ENCODE data around the gene FIGN.

Gene FIGN

GRCh38 chr2:163610817-163611556 lies 124.8 kb downstream of the FIGN start:
- Mint-ChIP-seq H3K4me1 (no peaks in the 10 kb centered on the region), H3K9me3 (peaks cover 5% of the 10 kb centered on the region), H3K4me3 (no peak overlapping the region), H3K27ac (no peak overlapping the region), H3K27me3 (no peaks in the 10 kb centered on the region), H3K36me3 (no peaks in the 10 kb centered on the region)
- DNase-seq: no peak
- CTCF ChIA-PET: no interaction called here

GRCh38 chr2:163607630-163608029 lies 128.2 kb downstream of the FIGN start:
- H3K9me3 Mint-ChIP-seq: peaks cover 5% of the 10 kb centered on the region
- CTCF ChIA-PET: no interaction called here
- H3K27ac Mint-ChIP-seq: no peak overlapping the region
- no peaks in the 10 kb centered on the region for H3K36me3 Mint-ChIP-seq
- H3K27me3 Mint-ChIP-seq: no peaks in the 10 kb centered on the region
- H3K4me1 Mint-ChIP-seq: no peaks in the 10 kb centered on the region
- H3K4me3 Mint-ChIP-seq: no peak overlapping the region
- DNase-seq: no peak

- H3K27ac Mint-ChIP-seq: no peak overlapping the region
- H3K27me3 Mint-ChIP-seq: no peaks in the 10 kb centered on the region
- no peaks in the 10 kb centered on the region for H3K36me3 Mint-ChIP-seq
- H3K9me3 Mint-ChIP-seq: peaks cover 5% of the 10 kb centered on the region
- H3K4me3 Mint-ChIP-seq: no peak overlapping the region
- CTCF ChIA-PET: no interaction called here
- H3K4me1 Mint-ChIP-seq: no peaks in the 10 kb centered on the region
- no peak for DNase-seq
These were observed 128.9 kb downstream of the FIGN start for GRCh38 chr2:163606878-163607277.

- CTCF ChIA-PET: no interaction called here
- Mint-ChIP-seq H3K4me1 (no peaks in the 10 kb centered on the region), H3K36me3 (no peaks in the 10 kb centered on the region), H3K9me3 (peaks cover 2% of the 10 kb centered on the region), H3K4me3 (no peak overlapping the region), H3K27ac (no peak overlapping the region), H3K27me3 (no peaks in the 10 kb centered on the region)
- no peak for DNase-seq
These were observed 130.0 kb downstream of the FIGN start for GRCh38 chr2:163605779-163606178.

GRCh38 chr2:163604941-163605555 lies 130.8 kb downstream of the FIGN start:
- H3K4me3 Mint-ChIP-seq: no peak overlapping the region
- CTCF ChIA-PET: no interaction called here
- H3K27ac Mint-ChIP-seq: no peak overlapping the region
- no peak for DNase-seq
- H3K27me3 Mint-ChIP-seq: no peaks in the 10 kb centered on the region
- no peaks in the 10 kb centered on the region for H3K36me3 Mint-ChIP-seq
- peaks cover under 1% of the 10 kb centered on the region for H3K9me3 Mint-ChIP-seq
- H3K4me1 Mint-ChIP-seq: no peaks in the 10 kb centered on the region

- no peaks in the 10 kb centered on the region for H3K4me1 Mint-ChIP-seq
- DNase-seq: no peak
- H3K36me3 Mint-ChIP-seq: no peaks in the 10 kb centered on the region
- no peaks in the 10 kb centered on the region for H3K9me3 Mint-ChIP-seq
- H3K4me3 Mint-ChIP-seq: no peak overlapping the region
- no peak overlapping the region for H3K27ac Mint-ChIP-seq
- CTCF ChIA-PET: interaction anchor here (1.5 kb wide), 1 partner anchor 10 kb away, joined by 3 read pairs; no protein-coding TSS in a partner anchor
- no peaks in the 10 kb centered on the region for H3K27me3 Mint-ChIP-seq
These were observed 133.6 kb downstream of the FIGN start for GRCh38 chr2:163602196-163602595.

GRCh38 chr2:163601377-163601776 lies 134.4 kb downstream of the FIGN start:
- Mint-ChIP-seq H3K36me3 (no peaks in the 10 kb centered on the region), H3K4me3 (no peak overlapping the region), H3K27me3 (no peaks in the 10 kb centered on the region), H3K27ac (no peak overlapping the region), H3K4me1 (no peaks in the 10 kb centered on the region), H3K9me3 (no peaks in the 10 kb centered on the region)
- CTCF ChIA-PET: no interaction called here
- no peak for DNase-seq

GRCh38 chr2:163600801-163601200 lies 135.0 kb downstream of the FIGN start:
- Mint-ChIP-seq H3K36me3 (no peaks in the 10 kb centered on the region), H3K4me1 (no peaks in the 10 kb centered on the region), H3K4me3 (no peak overlapping the region), H3K27me3 (no peaks in the 10 kb centered on the region), H3K27ac (no peak overlapping the region), H3K9me3 (no peaks in the 10 kb centered on the region)
- DNase-seq: no peak
- CTCF ChIA-PET: no interaction called here

GRCh38 chr2:163595028-163595427 lies 140.8 kb downstream of the FIGN start:
- no peak overlapping the region for H3K4me3 Mint-ChIP-seq
- CTCF ChIA-PET: no interaction called here

GRCh38 chr2:163594497-163594896 lies 141.3 kb downstream of the FIGN start:
- H3K9me3 Mint-ChIP-seq: no peaks in the 10 kb centered on the region
- DNase-seq: no peak
- H3K36me3 Mint-ChIP-seq: no peaks in the 10 kb centered on the region
- H3K4me1 Mint-ChIP-seq: no peaks in the 10 kb centered on the region
- H3K27me3 Mint-ChIP-seq: no peaks in the 10 kb centered on the region
- H3K27ac Mint-ChIP-seq: no peak overlapping the region
- H3K4me3 Mint-ChIP-seq: no peak overlapping the region
- CTCF ChIA-PET: no interaction called here

More at GRCh38 chr2:163595028-163595427, 140.8 kb downstream of the FIGN start:
- Mint-ChIP-seq H3K36me3 (no peaks in the 10 kb centered on the region), H3K27me3 (no peaks in the 10 kb centered on the region), H3K4me1 (no peaks in the 10 kb centered on the region), H3K27ac (no peak overlapping the region), H3K9me3 (no peaks in the 10 kb centered on the region)
- no peak for DNase-seq

- no peak for DNase-seq
- Mint-ChIP-seq H3K4me3 (no peak overlapping the region), H3K9me3 (no peaks in the 10 kb centered on the region), H3K27me3 (no peaks in the 10 kb centered on the region), H3K27ac (no peak overlapping the region), H3K36me3 (no peaks in the 10 kb centered on the region), H3K4me1 (no peaks in the 10 kb centered on the region)
- CTCF ChIA-PET: no interaction called here
These were observed 141.8 kb downstream of the FIGN start for GRCh38 chr2:163593982-163594381.

GRCh38 chr2:163592954-163593622 lies 142.7 kb downstream of the FIGN start:
- no peak for DNase-seq
- no peaks in the 10 kb centered on the region for H3K4me1 Mint-ChIP-seq
- CTCF ChIA-PET: interaction anchor here (1.6 kb wide), 1 partner anchor 9 kb away, joined by 3 read pairs; no protein-coding TSS in a partner anchor
- H3K27ac Mint-ChIP-seq: no peak overlapping the region
- H3K9me3 Mint-ChIP-seq: no peaks in the 10 kb centered on the region
- H3K36me3 Mint-ChIP-seq: no peaks in the 10 kb centered on the region
- H3K4me3 Mint-ChIP-seq: no peak overlapping the region
- H3K27me3 Mint-ChIP-seq: no peaks in the 10 kb centered on the region

- H3K4me1 Mint-ChIP-seq: no peaks in the 10 kb centered on the region
- no peaks in the 10 kb centered on the region for H3K36me3 Mint-ChIP-seq
- DNase-seq: no peak
- H3K4me3 Mint-ChIP-seq: no peak overlapping the region
- H3K27me3 Mint-ChIP-seq: no peaks in the 10 kb centered on the region
- H3K9me3 Mint-ChIP-seq: no peaks in the 10 kb centered on the region
- no peak overlapping the region for H3K27ac Mint-ChIP-seq
- CTCF ChIA-PET: interaction anchor here (1.6 kb wide), 1 partner anchor 11 kb away, joined by 3 read pairs; no protein-coding TSS in a partner anchor
These were observed 144.3 kb downstream of the FIGN start for GRCh38 chr2:163591461-163591860.

- DNase-seq: no peak
- no peaks in the 10 kb centered on the region for H3K27me3 Mint-ChIP-seq
- no peaks in the 10 kb centered on the region for H3K36me3 Mint-ChIP-seq
- CTCF ChIA-PET: no interaction called here
- no peaks in the 10 kb centered on the region for H3K4me1 Mint-ChIP-seq
- no peak overlapping the region for H3K4me3 Mint-ChIP-seq
- peaks cover 9% of the 10 kb centered on the region for H3K9me3 Mint-ChIP-seq
- H3K27ac Mint-ChIP-seq: no peak overlapping the region
These were observed 155.1 kb downstream of the FIGN start for GRCh38 chr2:163580757-163581156.

- no peak overlapping the region for H3K27ac Mint-ChIP-seq
- no peaks in the 10 kb centered on the region for H3K4me1 Mint-ChIP-seq
- CTCF ChIA-PET: interaction anchor here (0.6 kb wide), 1 partner anchor 93 kb away, joined by 3 read pairs; no protein-coding TSS in a partner anchor
- no peak for DNase-seq
- no peak overlapping the region for H3K4me3 Mint-ChIP-seq
- H3K36me3 Mint-ChIP-seq: no peaks in the 10 kb centered on the region
- H3K9me3 Mint-ChIP-seq: peaks cover 8% of the 10 kb centered on the region
- no peaks in the 10 kb centered on the region for H3K27me3 Mint-ChIP-seq
These were observed 161.5 kb downstream of the FIGN start for GRCh38 chr2:163574309-163574708.
